ENCODE data around the gene RBPJ.

Gene RBPJ

DNA sequence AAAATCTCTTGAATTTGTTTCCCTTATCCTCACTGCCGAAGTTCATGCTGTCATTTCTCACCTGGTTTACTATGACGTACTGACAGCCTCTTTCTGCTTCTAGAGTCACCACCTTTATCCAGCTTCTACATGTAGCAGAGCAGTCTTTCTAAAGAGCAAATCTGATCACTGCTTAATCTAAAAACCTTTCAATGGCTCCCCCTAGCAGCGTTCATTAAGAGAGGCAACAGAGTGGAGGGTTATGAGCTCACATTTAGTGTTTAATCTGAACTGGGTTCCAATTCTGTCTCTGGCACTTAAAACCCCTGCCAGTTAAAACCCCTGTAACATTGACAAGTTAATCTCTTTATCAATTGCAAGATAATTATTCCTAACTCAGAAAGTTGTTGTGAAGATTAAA is 4.4 kb downstream of the RBPJ start:
- Mint-ChIP-seq H3K9me3 (no peaks in the 10 kb centered on the region), H3K4me1 (peaks cover 47% of the 10 kb centered on the region), H3K4me3 (peak overlapping the region; percentile 31 to 64 (median 53)), H3K27ac (peak overlapping the region in 2 of 3 experiments; percentile 20 to 24), H3K27me3 (ENCODE audit: low read depth) (no peaks in the 10 kb centered on the region), H3K36me3 (ENCODE audit: low read depth) (no peaks in the 10 kb centered on the region)
- peak in 2 of 3 experiments; percentile 21 to 27 for TF ChIP-seq CTCF (IDR thresholded peaks at IDR 0.05; ENCODE audit: unreplicated experiment in 3 of 3)

GRCh38 chr4:26326791-26327190 is 6.0 kb downstream of the RBPJ start:
- peaks cover 63% of the 10 kb centered on the region for H3K4me1 Mint-ChIP-seq
- no peak for TF ChIP-seq CTCF (IDR thresholded peaks at IDR 0.05; ENCODE audit: unreplicated experiment in 3 of 3)
- H3K27ac Mint-ChIP-seq: no peak overlapping the region
- no peaks in the 10 kb centered on the region for H3K9me3 Mint-ChIP-seq
- H3K4me3 Mint-ChIP-seq: no peak overlapping the region
- no peaks in the 10 kb centered on the region for H3K27me3 Mint-ChIP-seq (ENCODE audit: low read depth)
- H3K36me3 Mint-ChIP-seq (ENCODE audit: low read depth): no peaks in the 10 kb centered on the region

DNA sequence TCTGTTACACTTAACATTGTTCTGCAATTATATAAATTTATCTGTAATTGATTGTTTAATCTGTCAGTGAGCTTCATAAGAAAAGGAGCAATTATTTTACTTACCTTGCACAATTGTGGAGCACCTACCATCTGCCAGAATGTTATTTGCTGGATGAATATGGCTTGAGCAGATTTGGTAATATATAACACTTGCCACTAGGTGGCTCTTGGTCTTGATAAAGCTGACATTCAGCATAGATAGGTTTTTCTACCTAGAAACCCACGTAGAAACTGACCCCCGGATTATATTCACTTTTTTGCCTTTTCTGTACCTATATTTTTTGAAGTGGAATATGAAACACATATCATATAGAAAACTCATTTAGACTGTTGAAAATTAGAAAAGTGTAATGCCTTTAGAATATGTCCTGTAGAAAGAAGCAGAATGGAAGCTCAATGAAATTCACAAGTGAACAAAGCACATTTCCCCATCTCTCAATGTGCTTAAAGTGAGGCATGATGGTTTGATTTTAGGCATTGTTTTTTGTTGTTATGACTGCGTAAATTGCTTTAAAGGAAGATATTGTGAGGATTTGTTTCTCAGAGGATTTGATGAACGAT is 9.5 kb downstream of the RBPJ start:
- Mint-ChIP-seq H3K9me3 (no peaks in the 10 kb centered on the region), H3K27ac (peak overlapping the region in 1 of 3 experiments; percentile 8), H3K27me3 (ENCODE audit: low read depth) (no peaks in the 10 kb centered on the region), H3K36me3 (ENCODE audit: low read depth) (no peaks in the 10 kb centered on the region), H3K4me1 (peaks cover 36% of the 10 kb centered on the region), H3K4me3 (no peak overlapping the region)
- TF ChIP-seq CTCF (IDR thresholded peaks at IDR 0.05; ENCODE audit: unreplicated experiment in 3 of 3): peak; percentile 62 to 85 (median 69)

- Mint-ChIP-seq H3K27ac (no peak overlapping the region), H3K36me3 (ENCODE audit: low read depth) (no peaks in the 10 kb centered on the region), H3K27me3 (ENCODE audit: low read depth) (no peaks in the 10 kb centered on the region), H3K9me3 (no peaks in the 10 kb centered on the region), H3K4me1 (peaks cover 31% of the 10 kb centered on the region), H3K4me3 (no peak overlapping the region)
- TF ChIP-seq CTCF (IDR thresholded peaks at IDR 0.05; ENCODE audit: unreplicated experiment in 3 of 3): no peak
Measured at GRCh38 chr4:26330946-26331345, 10.1 kb downstream of the RBPJ start.

- Mint-ChIP-seq H3K4me3 (no peak overlapping the region), H3K36me3 (ENCODE audit: low read depth) (no peaks in the 10 kb centered on the region), H3K9me3 (no peaks in the 10 kb centered on the region), H3K4me1 (peaks cover 31% of the 10 kb centered on the region), H3K27me3 (ENCODE audit: low read depth) (no peaks in the 10 kb centered on the region), H3K27ac (peak overlapping the region in 2 of 3 experiments; percentile 4 to 9)
- no peak for TF ChIP-seq CTCF (IDR thresholded peaks at IDR 0.05; ENCODE audit: unreplicated experiment in 3 of 3)
Measured at GRCh38 chr4:26331380-26331950, 10.7 kb downstream of the RBPJ start.

DNA sequence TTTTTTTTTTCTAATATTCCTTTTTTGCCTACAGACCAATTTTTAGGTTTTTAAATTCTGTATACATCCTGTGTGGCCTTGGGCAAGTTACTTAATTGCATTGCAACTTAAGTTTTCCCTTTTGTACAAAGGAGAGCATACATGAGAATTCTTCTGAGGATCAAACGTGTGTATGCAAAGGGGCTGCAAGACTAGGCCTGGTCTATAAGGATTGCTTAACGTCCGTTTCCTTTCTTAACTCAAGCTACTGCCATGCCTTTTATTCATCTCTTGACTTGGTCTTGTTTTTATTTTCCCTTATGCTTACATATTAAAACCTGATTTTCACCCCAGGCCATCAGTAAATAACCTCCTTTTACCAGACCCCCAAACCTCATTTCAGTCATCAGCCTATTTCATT is 13.6 kb downstream of the RBPJ start:
- TF ChIP-seq CTCF (IDR thresholded peaks at IDR 0.05; ENCODE audit: unreplicated experiment in 3 of 3): no peak
- H3K27me3 Mint-ChIP-seq (ENCODE audit: low read depth): no peaks in the 10 kb centered on the region
- H3K27ac Mint-ChIP-seq: no peak overlapping the region
- no peaks in the 10 kb centered on the region for H3K36me3 Mint-ChIP-seq (ENCODE audit: low read depth)
- no peaks in the 10 kb centered on the region for H3K9me3 Mint-ChIP-seq
- no peak overlapping the region for H3K4me3 Mint-ChIP-seq
- peaks cover 21% of the 10 kb centered on the region for H3K4me1 Mint-ChIP-seq

Data from nephron (organoid).